Loucy (cell line): ENCODE results near the gene MOB3B.

ENCODE experiments used
- H2AFZ ChIP-seq: fragments of 200-600 bp; sonication (generic); 2 replicates; pipeline ENCODE4 v1.6.0; 2016; ENCODE audit warnings: antibody characterized with exemption, mild to moderate bottlenecking, low read length, moderate library complexity
- H3F3A ChIP-seq: fragments of 200-600 bp; 2 replicates; pipeline ENCODE4 v1.6.0; 2016; ENCODE audit warnings: antibody characterized with exemption, low read depth, mild to moderate bottlenecking
- H3K27me3 ChIP-seq: fragments of 200-600 bp; sonication (generic); 2 replicates; pipeline ENCODE4 v1.6.1; 2014; ENCODE audit warnings: low read length, mild to moderate bottlenecking; ENCODE audit not compliant: insufficient read depth, poor library complexity, severe bottlenecking
- H3K36me3 ChIP-seq: fragments of 200-600 bp; sonication (generic); 2 replicates; pipeline ENCODE4 v1.6.1; 2016; ENCODE audit warnings: low read length; ENCODE audit not compliant: insufficient read depth
- H3K4me1 ChIP-seq: fragments of 200-600 bp; sonication (generic); 2 replicates; pipeline ENCODE4 v1.5.1; 2014; ENCODE audit warnings: low read length, mild to moderate bottlenecking; ENCODE audit not compliant: insufficient read depth, poor library complexity, severe bottlenecking
- H3K4me2 ChIP-seq: fragments of 200-600 bp; sonication (generic); 2 replicates; pipeline ENCODE4 v1.6.0; 2014; ENCODE audit warnings: antibody characterized with exemption, low read length, low read depth, mild to moderate bottlenecking; ENCODE audit not compliant: poor library complexity, severe bottlenecking
- H3K4me3 ChIP-seq: fragments of 200-600 bp; sonication (generic); 2 replicates; pipeline ENCODE4 v1.5.1; 2014; ENCODE audit warnings: low read length, mild to moderate bottlenecking, mixed read lengths; ENCODE audit not compliant: poor library complexity, severe bottlenecking
- H3K79me2 ChIP-seq: fragments of 200-600 bp; sonication (generic); 2 replicates; pipeline ENCODE4 v1.6.1; 2014; ENCODE audit warnings: low read length; ENCODE audit not compliant: insufficient read depth
- H3K9ac ChIP-seq: fragments of 200-600 bp; sonication (generic); 2 replicates; pipeline ENCODE4 v1.6.0; 2014; ENCODE audit warnings: mild to moderate bottlenecking, low read depth, low read length, moderate library complexity; ENCODE audit not compliant: poor library complexity, severe bottlenecking
- H3K9me2 ChIP-seq: fragments of 200-600 bp; sonication (generic); replicated peaks from 2 replicates; pipeline ENCODE4 v1.6.1; 2016; ENCODE audit warnings: low read depth, low read length, mixed read lengths
- H3K9me3 ChIP-seq: fragments of 200-600 bp; sonication (generic); 2 replicates; pipeline ENCODE4 v1.6.1; 2014; ENCODE audit warnings: mild to moderate bottlenecking, antibody characterized with exemption, low read length, low read depth; ENCODE audit not compliant: insufficient read depth
- H4K20me1 ChIP-seq: fragments of 200-600 bp; sonication (generic); 2 replicates; pipeline ENCODE4 v1.6.0; 2014; ENCODE audit warnings: antibody characterized with exemption, low read length, mild to moderate bottlenecking; ENCODE audit not compliant: insufficient read depth, poor library complexity, severe bottlenecking
- EZH2phosphoT487 ChIP-seq: fragments of 200-600 bp; IDR thresholded peaks from 2 replicates; pipeline ENCODE4 v1.6.1; 2018; ENCODE audit warnings: antibody characterized with exemption, mild to moderate bottlenecking, moderate library complexity, borderline replicate concordance
- TF ChIP-seq, protein P1 (sequence below): fragments of 200-600 bp; sonication (generic); conservative IDR thresholded peaks from 2 replicates; pipeline ENCODE4 v1.5.1; 2014; ENCODE audit warnings: mild to moderate bottlenecking, antibody characterized with exemption, low read length

MOB3B gene

DNA sequence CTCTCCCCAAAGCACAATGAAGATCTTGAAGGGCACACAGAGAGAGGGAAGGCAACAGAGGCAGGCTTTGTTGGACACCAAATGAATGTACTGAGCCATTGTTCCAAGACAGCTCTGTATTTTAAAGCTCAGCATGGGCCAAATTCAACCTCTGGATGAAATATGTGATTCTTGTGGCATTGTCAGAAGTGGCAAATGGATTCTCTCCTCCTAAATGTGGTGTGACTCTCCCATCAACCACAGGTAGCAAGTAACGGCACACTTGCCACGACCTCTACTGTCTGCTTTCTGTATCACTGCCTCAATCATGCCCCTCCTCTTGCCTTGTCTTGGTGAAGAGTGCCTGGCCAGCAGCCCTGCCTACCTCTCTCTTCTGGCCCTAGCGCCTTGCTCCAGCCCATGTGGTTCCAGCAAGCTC, 6.1 kb upstream of the MOB3B start:
- no peaks in the 10 kb centered on the region for H3K4me1 ChIP-seq
- no peaks in the 10 kb centered on the region for H3K9me2 ChIP-seq
- H3K36me3 ChIP-seq: no peaks in the 10 kb centered on the region
- no peak overlapping the region for H2AFZ ChIP-seq
- H3K79me2 ChIP-seq: no peaks in the 10 kb centered on the region
- no peaks in the 10 kb centered on the region for H4K20me1 ChIP-seq
- no peaks in the 10 kb centered on the region for H3K27me3 ChIP-seq
- no peak overlapping the region for H3K4me3 ChIP-seq
- no peak for TF ChIP-seq EZH2phosphoT487
- TF ChIP-seq, protein P1, sequence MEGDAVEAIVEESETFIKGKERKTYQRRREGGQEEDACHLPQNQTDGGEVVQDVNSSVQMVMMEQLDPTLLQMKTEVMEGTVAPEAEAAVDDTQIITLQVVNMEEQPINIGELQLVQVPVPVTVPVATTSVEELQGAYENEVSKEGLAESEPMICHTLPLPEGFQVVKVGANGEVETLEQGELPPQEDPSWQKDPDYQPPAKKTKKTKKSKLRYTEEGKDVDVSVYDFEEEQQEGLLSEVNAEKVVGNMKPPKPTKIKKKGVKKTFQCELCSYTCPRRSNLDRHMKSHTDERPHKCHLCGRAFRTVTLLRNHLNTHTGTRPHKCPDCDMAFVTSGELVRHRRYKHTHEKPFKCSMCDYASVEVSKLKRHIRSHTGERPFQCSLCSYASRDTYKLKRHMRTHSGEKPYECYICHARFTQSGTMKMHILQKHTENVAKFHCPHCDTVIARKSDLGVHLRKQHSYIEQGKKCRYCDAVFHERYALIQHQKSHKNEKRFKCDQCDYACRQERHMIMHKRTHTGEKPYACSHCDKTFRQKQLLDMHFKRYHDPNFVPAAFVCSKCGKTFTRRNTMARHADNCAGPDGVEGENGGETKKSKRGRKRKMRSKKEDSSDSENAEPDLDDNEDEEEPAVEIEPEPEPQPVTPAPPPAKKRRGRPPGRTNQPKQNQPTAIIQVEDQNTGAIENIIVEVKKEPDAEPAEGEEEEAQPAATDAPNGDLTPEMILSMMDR: peak; percentile 54
- H3F3A ChIP-seq: no peaks in the 10 kb centered on the region
- no peak overlapping the region for H3K4me2 ChIP-seq
- H3K9me3 ChIP-seq: no peaks in the 10 kb centered on the region
- no peak overlapping the region for H3K9ac ChIP-seq

DNA sequence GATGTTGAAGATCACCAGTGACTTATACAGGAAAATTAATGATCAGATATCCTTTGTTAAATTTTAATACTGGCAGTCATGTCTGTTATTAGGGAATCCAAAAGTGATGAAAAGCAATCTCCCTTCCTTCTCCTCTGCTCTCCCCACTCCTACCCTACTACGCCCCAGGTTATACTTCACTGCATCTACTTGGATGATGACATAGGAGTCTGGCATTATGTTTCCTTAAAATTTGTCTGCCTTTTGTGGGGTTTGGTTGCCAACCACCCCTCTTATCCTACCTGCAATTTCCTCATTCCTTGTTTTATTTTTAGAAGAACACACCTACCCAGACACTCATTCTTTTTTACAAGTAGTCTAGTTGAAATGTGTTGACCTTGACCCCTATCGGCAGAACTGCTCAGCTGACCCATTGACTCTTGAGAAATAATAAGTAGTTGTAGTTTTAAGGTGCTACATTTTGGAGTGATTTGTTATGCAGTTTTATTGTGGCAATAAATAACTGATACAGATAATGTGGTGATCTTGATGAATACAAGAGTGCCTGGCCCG, 5.1 kb upstream of the MOB3B start:
- H3K9ac ChIP-seq: no peak overlapping the region
- no peaks in the 10 kb centered on the region for H3K79me2 ChIP-seq
- no peak for TF ChIP-seq EZH2phosphoT487
- TF ChIP-seq, protein P1: no peak

DNA sequence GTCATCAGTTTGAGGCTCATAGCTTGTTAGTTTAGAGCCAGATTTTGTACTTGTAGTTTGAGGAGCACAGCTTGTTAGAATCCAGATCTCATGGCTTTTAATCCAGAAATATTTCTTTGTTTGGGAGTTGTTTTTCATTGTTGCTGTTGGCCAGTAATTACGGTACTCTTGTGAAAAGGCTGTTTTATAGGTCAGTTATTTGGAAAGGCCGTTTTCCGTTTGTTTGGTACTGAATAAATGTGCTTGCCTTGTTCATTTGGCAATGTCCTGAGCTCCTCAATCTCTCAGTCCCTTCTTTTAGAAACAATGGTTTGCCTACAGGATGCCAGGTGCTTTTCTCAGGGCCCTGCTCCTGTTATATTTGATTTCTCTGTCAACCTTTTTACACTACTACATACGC, 4.5 kb upstream of the MOB3B start:
- Histone ChIP-seq H3K27me3 (peaks cover 2% of the 10 kb centered on the region), H3K36me3 (no peaks in the 10 kb centered on the region), H3K4me1 (no peaks in the 10 kb centered on the region), H3K4me3 (no peak overlapping the region), H3K9me2 (no peaks in the 10 kb centered on the region), H3K9me3 (no peaks in the 10 kb centered on the region), H2AFZ (no peak overlapping the region), H3K79me2 (no peaks in the 10 kb centered on the region), H4K20me1 (no peaks in the 10 kb centered on the region), H3K9ac (no peak overlapping the region), H3K4me2 (no peak overlapping the region), H3F3A (no peaks in the 10 kb centered on the region)
- no peak for TF ChIP-seq EZH2phosphoT487
- TF ChIP-seq, protein P1: no peak

More for the DNA sequence above, 5.1 kb upstream of the MOB3B start:
- no peaks in the 10 kb centered on the region for H4K20me1 ChIP-seq
- H3F3A ChIP-seq: no peaks in the 10 kb centered on the region
- H3K27me3 ChIP-seq: no peaks in the 10 kb centered on the region
- no peaks in the 10 kb centered on the region for H3K4me1 ChIP-seq
- H3K4me2 ChIP-seq: no peak overlapping the region
- no peak overlapping the region for H3K4me3 ChIP-seq
- H2AFZ ChIP-seq: no peak overlapping the region
- no peaks in the 10 kb centered on the region for H3K9me2 ChIP-seq
- no peaks in the 10 kb centered on the region for H3K9me3 ChIP-seq
- H3K36me3 ChIP-seq: no peaks in the 10 kb centered on the region
